GM12892 (cell line): ENCODE results near the gene DNAJB6.

Source experiments
- POLR2A ChIP-seq: IDR thresholded peaks from 2 replicates; pipeline ENCODE4 v1.6.1; 2011; ENCODE audit warnings: low read depth, low read length, control low read depth
- POLR2AphosphoS5 ChIP-seq: IDR thresholded peaks from 2 replicates; pipeline ENCODE4 v1.6.1; 2011; ENCODE audit warnings: low read depth, low read length, control low read depth

DNA sequence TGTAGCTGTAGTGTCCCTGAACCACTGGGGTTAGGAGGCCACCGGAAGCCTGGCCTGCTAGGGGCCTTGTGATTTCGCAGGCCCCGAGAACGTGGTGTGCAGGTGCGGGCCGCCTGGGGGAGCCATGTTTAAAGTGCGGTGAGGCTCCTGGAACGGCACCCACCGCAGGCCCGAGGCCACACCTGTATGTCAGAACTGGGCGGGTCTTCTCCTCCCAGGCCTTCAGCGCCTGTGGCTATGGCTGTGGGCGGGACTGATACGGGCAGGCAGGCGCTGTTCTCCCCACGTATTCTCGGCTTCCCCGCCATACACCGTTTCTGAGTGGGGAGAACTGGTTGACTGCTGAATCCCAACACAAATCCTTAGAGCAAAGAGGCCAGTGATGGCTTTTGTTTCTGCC lies 74.8 kb downstream of the DNAJB6 start:
- TF ChIP-seq POLR2A, result no peak
- no peak for TF ChIP-seq POLR2AphosphoS5
